GM13976 (cell line): Measurements from ENCODE around the gene SLC15A2.

ENCODE experiments used
- DNase-seq: peaks from one replicate; pipeline ENCODE4 v3.0.0; 2012; ENCODE audit warnings: low spot score
- CTCF ChIP-seq: IDR thresholded peaks from 2 replicates; pipeline ENCODE4 v1.5.1; 2012; ENCODE audit warnings: borderline replicate concordance, mild to moderate bottlenecking; ENCODE audit not compliant: insufficient read depth; ENCODE audit errors: extremely low read depth, missing control alignments, control extremely low read depth
- in situ Hi-C: fragments of 300-500 bp; cut with MboI; formaldehyde crosslinking; loops from one replicate; pipeline ENCODE4 v1.12.0; 2022; ENCODE audit warnings: low sequenced_read_pairs, mixed read lengths, inconsistent platforms; ENCODE audit not compliant: unreplicated experiment

The SLC15A2 gene

DNA sequence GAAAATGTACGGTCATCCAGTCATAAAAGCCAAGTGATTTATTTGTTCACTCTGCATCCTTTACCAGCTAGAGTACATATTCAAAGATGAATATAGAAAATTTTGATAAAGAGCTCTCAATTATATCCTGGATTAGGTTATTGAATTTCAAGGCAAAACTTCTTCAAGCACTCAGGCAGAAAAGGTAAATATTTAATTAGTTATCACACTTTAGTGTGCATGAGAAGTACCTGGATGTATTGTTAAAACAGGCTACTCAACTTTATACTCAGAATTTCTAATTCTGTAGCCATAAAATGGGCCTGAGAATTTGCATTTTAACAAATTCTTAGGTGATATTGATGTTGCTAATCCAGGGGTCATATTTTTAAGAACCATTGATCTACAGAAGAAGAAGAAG, 82.5 kb downstream of the SLC15A2 start:
- in situ Hi-C loops: loop anchor here (25.0 kb wide), 1 partner anchor 414 kb away; the partner anchor contains the start of gene ARGFX
- no peak for DNase-seq
- TF ChIP-seq CTCF: no peak

DNA sequence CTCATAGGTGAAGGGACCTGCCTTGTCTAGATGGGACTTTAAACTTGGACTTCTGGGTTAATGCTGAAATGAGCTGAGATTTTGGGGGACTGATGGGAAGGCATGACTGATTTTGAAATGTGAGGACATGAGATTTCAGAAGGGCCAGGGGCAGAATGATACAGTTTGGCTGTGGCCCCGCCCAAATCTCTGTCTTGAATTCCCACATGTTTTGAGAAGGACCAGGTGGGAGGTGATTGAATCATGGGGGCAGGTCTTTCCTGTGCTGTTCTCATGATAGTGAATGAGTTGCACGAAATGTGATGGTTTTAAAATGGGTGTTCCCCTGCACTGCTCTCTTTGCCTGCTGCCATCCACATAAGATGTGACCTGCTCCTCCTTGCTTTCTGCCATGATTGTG, 85.0 kb downstream of the SLC15A2 start:
- no peak for TF ChIP-seq CTCF
- DNase-seq: no peak
- in situ Hi-C loops: loop anchor here (25.0 kb wide), 1 partner anchor 417 kb away; the partner anchor contains the start of gene ARGFX

DNA sequence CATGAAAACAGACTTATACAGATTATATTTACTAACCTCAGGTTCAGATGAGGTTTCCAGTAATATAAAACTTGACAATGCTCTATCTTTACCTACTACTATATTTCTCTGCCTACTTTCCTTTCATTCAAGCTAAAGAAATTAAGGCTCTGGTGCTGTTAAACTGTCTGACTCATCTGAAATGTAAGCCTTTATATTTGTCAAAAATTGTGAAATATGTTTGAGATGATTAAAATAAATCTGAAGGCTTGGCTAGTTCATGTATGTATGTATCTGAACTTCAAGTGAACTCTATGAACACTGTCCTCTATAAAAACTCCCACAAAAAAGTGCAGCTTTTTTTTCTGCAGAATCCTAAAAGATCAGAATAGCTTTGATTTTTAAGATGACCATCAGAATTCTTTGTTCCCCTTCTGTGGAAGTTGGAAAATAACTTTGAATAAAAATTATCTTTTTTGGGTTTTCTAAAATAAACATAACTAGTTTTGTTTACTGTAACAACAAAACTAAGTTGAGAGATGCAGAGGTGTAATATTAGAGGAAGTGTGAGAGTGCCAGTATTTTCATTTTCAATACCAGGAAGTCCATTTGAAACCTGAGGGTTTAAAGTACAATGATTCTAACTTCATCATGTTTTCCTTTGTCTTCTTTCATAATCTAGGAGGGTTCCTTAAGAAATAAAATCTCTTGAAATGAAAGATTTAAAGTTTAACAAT, 85.7 kb downstream of the SLC15A2 start:
- DNase-seq: no peak
- TF ChIP-seq CTCF: no peak
- in situ Hi-C loops: loop anchor here (25.0 kb wide), 1 partner anchor 418 kb away; the partner anchor contains the start of gene ARGFX

DNA sequence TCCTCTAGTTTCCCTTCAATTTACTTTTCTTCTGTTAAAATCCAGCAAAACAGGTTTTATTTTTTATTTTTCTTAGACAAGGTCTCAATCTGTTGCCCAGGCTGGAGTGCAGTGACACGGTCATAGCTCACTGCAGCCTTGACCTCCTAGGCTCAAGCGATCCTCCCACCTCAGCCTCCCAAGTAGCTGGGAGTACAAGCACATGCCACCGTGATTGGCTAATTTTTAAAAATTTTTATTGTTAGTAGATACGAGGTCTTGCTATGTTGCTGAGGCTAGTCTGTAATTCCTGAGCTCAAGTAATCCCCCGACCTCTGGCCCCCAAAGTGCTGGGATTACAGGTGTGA, 86.2 kb downstream of the SLC15A2 start:
- in situ Hi-C loops: loop anchor here (25.0 kb wide), 1 partner anchor 418 kb away; the partner anchor contains the start of gene ARGFX
- TF ChIP-seq CTCF: no peak
- DNase-seq: no peak

DNA sequence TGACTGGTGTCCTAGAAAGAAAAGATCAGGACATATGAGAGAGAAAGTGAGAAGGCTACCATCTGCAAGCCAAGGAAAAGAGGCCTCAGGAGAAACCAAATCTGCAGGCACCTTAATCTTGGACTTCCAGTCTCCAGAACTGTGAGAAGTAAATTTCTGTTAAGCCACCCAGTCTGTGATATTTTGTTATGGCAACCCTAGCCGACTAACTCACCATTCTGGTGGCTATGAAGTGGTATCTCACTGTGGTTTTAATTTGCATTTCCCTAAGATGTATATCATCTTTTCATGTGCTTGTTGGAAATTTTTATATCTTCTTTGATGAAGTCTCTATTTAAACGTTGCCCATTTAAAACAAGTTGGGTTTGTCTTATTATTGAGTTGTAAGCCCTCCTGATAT, 87.3 kb downstream of the SLC15A2 start:
- in situ Hi-C loops: loop anchor here (25.0 kb wide), 1 partner anchor 419 kb away; the partner anchor contains the start of gene ARGFX
- TF ChIP-seq CTCF: no peak

GRCh38 chr3:121985846-121986245, 91.6 kb downstream of the SLC15A2 start:
- no peak for TF ChIP-seq CTCF
- DNase-seq: no peak
- in situ Hi-C loops: loop anchor here (25.0 kb wide), 1 partner anchor 424 kb away; the partner anchor contains the start of gene ARGFX

More for the DNA sequence above, 87.3 kb downstream of the SLC15A2 start:
- no peak for DNase-seq
